HG02840 (cell line): ENCODE measurements around the gene PCSK1.
A peak's percentile ranks its signal among the peaks of the same experiment; 100 is the strongest.
"Not testable (repeated sequence)": the region's sequence is repeated elsewhere in the genome, so short reads cannot be mapped to it uniquely, and the experiment has no call there.

Source experiments
- ATAC-seq: cut with Tn5 transposase; IDR thresholded peaks from one replicate; pipeline ENCODE4 v1.9.1; 2021; ENCODE audit warnings: mild to moderate bottlenecking, moderate library complexity, moderate number of reproducible peaks; ENCODE audit not compliant: unreplicated experiment, low FRiP score

Gene PCSK1

DNA sequence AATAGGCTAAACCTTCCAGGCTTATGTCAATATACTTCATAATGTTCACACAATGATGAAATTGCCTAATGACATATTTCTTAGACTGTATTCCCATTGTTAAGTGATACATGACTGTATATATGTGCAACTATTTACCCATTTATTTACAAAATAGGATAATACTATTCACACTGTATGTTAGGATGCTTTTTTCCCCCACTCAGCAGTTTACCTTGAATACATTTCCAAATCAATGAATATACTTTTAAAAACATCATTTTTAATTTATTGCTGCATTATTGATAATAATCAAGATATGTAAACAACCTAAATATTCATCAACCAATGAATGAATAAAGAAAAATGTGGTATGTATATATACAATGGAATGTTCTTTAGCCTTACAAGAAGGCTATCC lies 55.5 kb downstream of the PCSK1 start:
- no peak for ATAC-seq

DNA sequence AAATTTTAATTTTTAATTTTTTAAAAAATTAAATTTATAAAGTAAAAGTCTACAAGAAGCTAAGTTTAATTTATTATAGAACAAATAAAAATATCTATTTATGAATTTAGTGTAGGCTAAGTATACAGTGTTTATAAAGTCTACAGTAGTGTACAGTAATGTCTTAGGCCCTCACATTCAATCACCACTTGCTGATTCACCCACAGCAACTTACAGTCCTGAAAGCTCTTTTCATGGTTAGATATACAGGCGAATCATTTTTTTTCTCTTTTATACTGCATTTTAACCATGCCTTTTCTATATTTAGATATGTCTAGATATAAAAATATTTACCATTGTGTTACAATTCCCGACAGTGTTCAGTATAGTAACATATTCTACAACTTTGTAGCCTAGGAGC lies 55.9 kb downstream of the PCSK1 start:
- no peak for ATAC-seq

DNA sequence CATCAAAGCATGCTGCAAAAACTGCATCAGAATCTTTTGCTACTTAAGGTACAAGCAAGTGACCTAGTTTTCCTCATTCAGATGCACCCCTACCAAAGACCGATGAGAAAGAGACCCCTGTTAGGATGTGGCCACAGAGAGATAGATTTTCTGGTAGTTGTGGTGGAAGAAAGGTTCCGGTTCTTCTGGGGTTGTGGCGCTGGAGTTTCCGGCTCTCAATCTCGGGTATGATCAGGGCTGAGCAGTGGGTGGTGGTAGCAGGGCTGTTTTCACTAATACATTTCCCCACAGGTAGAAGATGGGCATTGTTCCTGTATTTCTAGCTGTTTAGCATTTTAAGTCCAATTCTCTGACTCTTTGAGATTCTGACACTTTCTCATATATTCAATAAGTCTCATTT lies 58.4 kb downstream of the PCSK1 start:
- no peak for ATAC-seq

DNA sequence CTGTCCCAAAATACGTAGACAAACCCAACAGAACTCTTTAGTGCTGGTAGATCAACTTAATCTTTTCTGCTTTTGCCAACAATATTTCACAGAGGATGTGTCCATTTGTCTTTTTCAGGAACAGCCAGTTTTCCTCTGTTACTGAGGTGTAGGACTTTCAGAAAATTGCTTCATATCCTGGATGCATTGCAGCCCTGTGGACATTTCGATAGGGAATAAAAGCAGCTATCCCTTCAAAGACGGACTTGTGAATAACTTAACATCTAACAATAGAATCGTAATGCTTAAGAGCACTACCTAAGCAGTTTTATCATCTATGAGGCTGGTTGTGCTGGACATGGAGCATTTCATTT lies 59.7 kb downstream of the PCSK1 start:
- ATAC-seq = no peak

DNA sequence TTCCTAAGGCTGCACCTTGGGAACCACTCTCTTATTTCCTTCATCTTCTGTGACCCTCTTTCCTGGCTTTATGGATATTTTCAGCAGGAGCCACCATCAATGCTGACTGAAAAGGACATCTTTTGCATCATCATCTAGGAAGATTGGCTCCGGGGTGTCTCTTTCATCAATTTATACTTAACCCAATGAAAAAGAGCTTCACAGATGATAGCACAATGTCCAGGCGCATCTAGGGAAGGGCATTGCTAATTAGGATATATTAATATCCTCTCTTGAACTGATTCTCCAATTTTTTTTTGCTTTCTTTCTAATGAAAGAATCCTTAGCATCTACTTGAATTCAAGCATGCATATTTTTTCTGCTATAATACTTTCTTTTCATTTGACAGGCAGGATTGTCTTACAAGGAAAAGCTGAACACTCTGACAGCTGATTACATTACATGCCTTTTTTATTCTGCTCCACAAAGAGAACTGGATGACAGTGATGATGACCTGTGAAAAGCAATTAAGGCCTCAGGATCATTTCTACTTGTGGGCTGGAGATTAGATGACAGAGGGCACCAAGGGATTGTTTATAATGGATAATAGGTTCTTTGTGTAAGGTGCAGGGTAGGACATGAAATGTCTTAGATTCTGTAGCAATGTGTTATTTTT lies 60.2 kb downstream of the PCSK1 start:
- ATAC-seq = no peak

DNA sequence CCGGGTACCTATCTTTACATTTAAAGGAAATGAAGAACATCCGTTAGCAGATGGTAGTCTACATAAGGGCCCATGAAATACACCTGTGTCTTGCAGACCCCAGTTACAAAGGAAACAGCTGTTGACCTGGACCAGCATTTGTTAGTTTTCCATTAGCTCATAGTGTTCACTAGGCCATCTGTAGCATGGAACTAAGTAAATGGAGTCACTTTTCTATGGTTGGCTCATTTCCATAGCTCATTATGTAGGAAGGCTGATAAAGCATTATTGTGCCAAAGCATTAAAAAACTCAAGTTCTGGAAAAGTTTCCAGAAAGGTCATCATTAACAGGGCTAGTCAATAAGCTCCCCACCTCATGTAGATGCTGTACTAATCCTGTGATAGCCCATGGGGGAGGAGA lies 62.1 kb downstream of the PCSK1 start:
- no peak for ATAC-seq

DNA sequence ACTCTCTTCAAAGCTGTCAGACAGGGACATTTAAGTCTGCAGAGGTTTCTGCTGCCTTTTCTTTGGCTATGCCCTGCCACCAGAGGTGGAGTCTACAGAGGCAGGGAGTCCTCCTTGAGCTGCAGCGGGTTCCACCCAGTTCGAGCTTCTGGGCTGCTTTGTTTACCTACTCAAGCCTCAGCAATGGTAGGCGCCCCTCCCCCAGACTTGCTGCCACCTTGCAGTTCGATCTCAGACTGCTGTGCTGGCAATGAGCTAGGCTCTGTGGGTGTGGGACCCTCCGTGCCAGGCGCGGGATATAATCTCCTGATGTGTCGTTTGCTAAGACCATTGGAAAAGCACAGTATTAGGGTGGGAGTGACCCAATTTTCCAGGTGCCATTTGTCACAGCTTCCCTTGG lies 65.7 kb downstream of the PCSK1 start:
- ATAC-seq = not testable (repeated sequence)

DNA sequence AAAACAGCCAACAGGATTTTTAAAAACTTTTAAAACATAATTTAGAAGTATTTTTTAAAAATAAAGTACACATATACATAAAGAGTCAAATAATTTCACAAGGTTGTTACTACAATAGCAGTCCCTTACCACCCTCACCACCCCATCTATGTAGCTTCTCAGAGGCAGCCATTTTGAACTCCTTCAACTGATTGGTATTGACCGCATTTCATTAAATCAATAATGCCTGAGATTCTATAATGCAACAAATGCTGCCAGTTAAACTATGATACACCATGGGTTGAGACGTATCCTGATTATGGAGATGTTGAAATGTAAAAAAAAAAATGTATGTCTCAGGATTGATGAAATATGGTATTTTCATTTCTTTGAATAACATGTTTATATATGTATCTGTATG lies 78.8 kb downstream of the PCSK1 start:
- no peak for ATAC-seq

DNA sequence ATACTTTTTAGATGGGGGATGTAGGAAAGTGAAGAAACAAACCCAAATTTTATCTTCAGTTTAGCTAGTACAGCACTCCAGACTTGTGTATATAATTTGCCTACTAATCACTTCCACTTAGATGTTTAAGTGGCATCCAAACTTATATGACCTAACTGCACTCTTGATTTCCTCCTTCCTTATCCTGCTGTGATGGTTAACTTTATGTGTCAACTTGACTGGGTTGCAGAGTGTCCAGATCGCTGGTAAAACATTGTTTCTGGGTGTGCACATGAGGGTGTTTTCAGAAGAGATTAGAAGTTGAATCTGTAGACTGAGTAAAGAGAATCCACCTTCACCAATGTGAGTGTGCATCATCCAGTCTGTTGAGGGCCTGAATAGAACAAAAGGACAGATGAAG lies 79.8 kb downstream of the PCSK1 start:
- no peak for ATAC-seq

DNA sequence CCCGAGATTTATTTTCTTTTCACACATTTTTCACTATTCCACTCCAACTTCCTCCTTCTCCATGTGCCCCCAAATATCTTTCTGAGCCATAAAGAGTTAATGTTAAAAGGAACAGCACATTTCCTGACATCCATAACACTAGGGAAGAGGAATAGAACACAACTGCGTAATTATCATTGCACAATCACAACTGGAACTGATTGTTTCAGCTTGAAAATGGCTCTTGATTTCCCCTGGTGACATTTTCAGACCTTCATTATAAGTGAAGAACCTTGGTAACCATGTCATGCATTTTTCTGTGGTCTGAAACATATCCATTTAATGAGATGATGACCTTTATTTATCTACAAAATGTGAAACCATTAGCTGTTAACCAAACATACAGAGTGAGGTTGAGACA lies 82.4 kb downstream of the PCSK1 start:
- no peak for ATAC-seq

DNA sequence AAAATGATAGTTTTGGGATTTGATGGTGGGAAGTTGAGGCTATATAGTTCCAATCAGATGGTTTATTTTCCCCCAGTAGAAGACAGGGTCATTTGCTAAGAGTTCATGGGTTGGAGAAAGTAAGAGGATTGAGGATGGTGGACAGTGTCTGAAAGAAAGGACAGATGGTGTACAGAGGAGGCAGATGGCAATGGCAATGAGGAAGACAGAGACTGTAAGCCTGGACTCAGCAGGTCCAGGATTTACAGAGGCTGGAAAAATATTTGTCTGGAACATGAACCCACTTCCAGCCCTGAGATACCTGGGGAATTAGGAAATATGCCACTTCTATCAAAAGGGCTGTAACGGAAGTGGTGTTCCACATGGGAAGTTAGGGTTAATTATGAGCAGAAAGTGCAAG lies 84.5 kb downstream of the PCSK1 start:
- ATAC-seq = no peak

DNA sequence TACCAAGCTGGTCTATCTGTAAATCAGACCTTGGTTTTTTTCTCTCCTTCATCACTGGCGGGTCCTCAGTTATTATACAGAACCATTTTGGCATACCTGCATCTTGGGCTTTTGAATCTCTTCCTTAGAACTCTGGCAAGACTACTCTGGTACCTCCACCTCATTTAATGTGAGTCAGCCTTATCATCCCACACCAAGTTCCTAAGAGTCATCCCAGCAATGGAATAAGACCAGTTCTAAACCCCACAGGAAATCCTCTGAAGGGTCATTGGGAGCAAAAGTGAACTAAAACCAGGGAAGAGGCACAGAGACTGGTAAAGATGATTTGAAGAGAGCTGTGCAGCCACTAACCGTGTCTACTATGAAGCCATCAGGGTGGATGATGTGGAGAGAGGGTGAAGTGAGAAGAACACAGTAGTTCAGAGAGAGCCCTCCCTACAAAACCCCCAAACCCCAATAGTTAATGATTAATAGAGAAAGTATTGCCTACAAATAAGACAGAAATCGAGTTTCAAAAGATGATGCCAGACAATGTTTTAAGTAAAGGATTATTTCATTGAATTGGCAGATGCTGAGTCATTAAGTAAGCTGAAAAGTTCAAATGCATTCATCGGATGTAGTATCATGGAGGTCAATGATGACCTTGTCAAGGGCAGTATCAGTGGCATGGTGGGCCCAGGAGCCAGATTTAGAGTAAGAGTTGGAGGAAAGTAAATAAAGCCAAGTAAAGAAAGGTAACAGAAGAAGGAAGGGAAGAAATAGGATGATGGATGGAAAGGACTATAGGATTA lies 85.4 kb downstream of the PCSK1 start:
- ATAC-seq = no peak

DNA sequence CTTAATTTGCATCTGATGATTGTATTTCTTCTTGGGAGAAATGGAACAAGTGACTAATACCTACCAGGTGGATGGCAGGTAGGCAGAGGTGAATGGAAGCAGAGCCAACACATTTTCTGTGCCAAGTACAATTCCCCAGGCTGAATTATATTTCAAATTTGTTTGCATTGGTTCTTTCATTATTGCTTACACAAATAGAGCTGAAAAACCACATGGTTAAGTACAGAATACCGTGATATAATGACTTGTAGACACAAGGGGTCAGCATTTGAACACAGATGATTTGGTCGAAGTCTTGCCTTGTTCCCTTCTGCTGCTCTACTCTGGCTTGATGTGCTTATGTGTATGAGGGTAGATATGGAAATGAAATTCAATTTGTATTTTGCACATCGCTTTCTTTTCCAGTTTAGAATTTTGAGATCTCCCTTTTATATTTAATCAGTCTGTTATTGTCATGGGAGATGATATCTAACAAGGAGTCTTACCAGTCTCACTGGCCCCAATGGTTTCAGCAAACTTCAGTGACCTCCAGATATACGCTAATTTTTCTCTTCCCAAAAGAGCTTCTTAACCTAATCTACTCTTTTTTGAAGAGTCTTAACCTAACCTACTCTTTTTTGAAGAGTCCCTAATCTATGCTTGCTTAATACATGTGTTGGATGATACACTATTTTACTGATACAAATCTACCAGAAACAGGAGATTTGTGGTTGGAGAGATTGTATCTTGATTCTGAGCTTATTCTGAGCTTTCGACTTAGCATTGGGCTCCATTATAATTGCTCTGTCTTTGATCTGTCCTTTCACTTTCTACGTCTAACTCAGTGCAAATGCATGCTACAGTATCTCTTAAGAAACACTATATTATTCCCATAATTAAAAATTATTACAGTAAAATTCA lies 88.1 kb downstream of the PCSK1 start:
- peak; percentile 80 for ATAC-seq

DNA sequence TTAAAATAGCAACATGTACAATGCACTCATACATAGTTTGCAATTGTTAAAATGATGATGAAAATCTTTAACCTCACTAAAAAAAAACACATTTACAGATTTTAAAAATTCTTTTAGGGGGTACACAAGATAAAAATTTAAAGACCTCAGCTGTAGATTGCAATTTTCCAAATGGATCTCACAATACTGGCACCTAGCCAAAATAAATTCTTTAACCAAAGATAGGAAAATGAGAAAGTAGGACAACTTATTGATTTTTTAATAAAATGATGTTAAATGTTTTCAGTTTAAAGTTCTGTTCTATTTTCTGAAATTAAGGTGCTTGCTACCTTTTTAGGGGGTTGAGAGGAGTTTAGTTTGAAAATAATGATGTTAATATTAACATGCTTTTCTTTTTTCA lies 90.0 kb downstream of the PCSK1 start:
- no peak for ATAC-seq

DNA sequence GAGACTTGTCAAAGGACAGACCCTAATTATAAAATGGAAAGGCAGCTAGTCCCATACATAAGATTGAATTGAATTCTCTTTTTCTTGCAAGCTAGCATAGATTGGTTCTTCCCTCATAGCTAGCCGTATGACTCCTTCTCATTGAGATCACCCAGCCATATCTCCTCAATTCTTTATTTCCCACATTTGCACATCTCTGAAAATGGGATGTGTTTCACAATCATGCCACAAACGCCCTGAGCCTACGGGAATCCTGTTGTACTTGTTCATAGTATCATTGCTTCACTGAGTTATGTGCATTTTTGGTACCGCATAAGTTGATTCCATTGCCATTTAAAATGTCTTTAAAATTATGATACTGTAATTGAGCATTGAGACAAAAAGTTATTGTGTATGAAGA lies 90.5 kb downstream of the PCSK1 start:
- ATAC-seq = no peak
